HCT116 (cell line): ENCODE data around the gene MTMR12. TPM values are rescaled to one million over a fixed set of nuclear protein-coding genes. Genes with fewer than 3 reads are reported as not detected.

Experiments
- ATAC-seq: fragments of 200-7000 bp; cut with Tn5 transposase; 2 replicates; pipeline ENCODE4 v1.9.1; 2020; ENCODE audit warnings: mild to moderate bottlenecking, moderate library complexity
- BruUV-seq: library from RNA; stranded (reverse); fragments of 400-500 nt; replicated peaks from 2 replicates; lab custom pipeline; 2021; lab: Mats Ljungman, UMichigan
- CTCF ChIA-PET: fragments of 300-600 bp; sonication (Branson Sonifier 250); formaldehyde crosslinking; loops from one replicate; lab custom pipeline; 2021; ENCODE audit warnings: antibody characterized with exemption; lab: Charles Lee
- POLR2A ChIA-PET: fragments of 300-600, 350-600 bp; sonication (Branson Sonifier 250); formaldehyde crosslinking; loops from one replicate; lab custom pipeline; 2021; ENCODE audit warnings: antibody characterized with exemption; lab: Charles Lee
- RAD21 ChIA-PET, 2 experiments: fragments of 300-600 bp; sonication (Branson Sonifier 250); formaldehyde crosslinking; loops; one replicate each; lab custom pipeline; 2023; ENCODE audit warnings: low total read pairs in 2 of 2; ENCODE audit not compliant: uncharacterized antibody in 2 of 2, unreplicated experiment in 2 of 2, low non-redundant PET in 1 of 2; lab: Charles Lee
- DNase-seq: peaks from one replicate; pipeline ENCODE4 v3.0.0-alpha.2; 2010; ENCODE audit warnings: low read depth, low spot score
- H2AFZ ChIP-seq: fragments of 200-600 bp; shearing (Covaris generic), sonication (generic); 2 replicates; pipeline ENCODE4 v1.6.1; 2017; ENCODE audit warnings: low read depth, mixed run types, mixed read lengths, antibody characterized with exemption, low read length; ENCODE audit not compliant: poor library complexity, severe bottlenecking
- H3K27ac ChIP-seq: 2 replicates; pipeline ENCODE4 v1.5.1; 2012; ENCODE audit warnings: low read depth, low read length
- H3K27me3 ChIP-seq: fragments of 200-600 bp; sonication (generic); 2 replicates; pipeline ENCODE4 v1.6.1; 2016; ENCODE audit warnings: mixed run types, low read length, mixed read lengths; ENCODE audit not compliant: insufficient read depth
- H3K36me3 ChIP-seq, 2 experiments: fragments of 200-500 bp in 1 of 2; fragments of 200-600 bp in 1 of 2; sonication (Bioruptor generic) in 1 of 2; sonication (generic) in 1 of 2; 2 replicates each; pipeline versions ENCODE4 v1.5.1 to v1.6.1; 2014 to 2016; ENCODE audit warnings: low read length in 2 of 2, inconsistent platforms in 1 of 2, mixed read lengths in 1 of 2, mixed run types in 1 of 2; ENCODE audit not compliant: insufficient read depth in 2 of 2, control insufficient read depth in 1 of 2
- H3K4me1 ChIP-seq, 2 experiments: fragments of 200-600 bp in 1 of 2; sonication (generic) in 1 of 2; 2 replicates each; pipeline versions ENCODE4 v1.5.1 to v1.6.1; 2012 to 2017; ENCODE audit warnings: low read length in 2 of 2, inconsistent platforms in 1 of 2, mild to moderate bottlenecking in 1 of 2, mixed read lengths in 1 of 2, mixed run types in 1 of 2, moderate library complexity in 1 of 2; ENCODE audit not compliant: insufficient read depth in 2 of 2, control insufficient read depth in 1 of 2
- H3K4me2 ChIP-seq: fragments of 200-600 bp; sonication (generic); 2 replicates; pipeline ENCODE4 v1.6.1; 2017; ENCODE audit warnings: mixed run types, low read length, mixed read lengths
- H3K4me3 ChIP-seq, 2 experiments: fragments of 200-600 bp in 1 of 2; sonication (generic) in 1 of 2; replicated peaks in 1 of 2; 2 replicates each; pipeline ENCODE4 v1.5.1; 2011 to 2016; ENCODE audit warnings: low read length in 2 of 2, control low read depth in 1 of 2, low read depth in 1 of 2, mild to moderate bottlenecking in 1 of 2, mixed read lengths in 1 of 2, mixed run types in 1 of 2
- H3K79me2 ChIP-seq: fragments of 200-600 bp; sonication (generic); 2 replicates; pipeline ENCODE4 v1.6.1; 2017; ENCODE audit warnings: mild to moderate bottlenecking, mixed run types, low read length, moderate library complexity, mixed read lengths; ENCODE audit not compliant: insufficient read depth
- H3K9ac ChIP-seq: fragments of 200-600 bp; sonication (generic); 2 replicates; pipeline ENCODE4 v1.6.1; 2016; ENCODE audit warnings: low read length, mixed read lengths
- H3K9me2 ChIP-seq: fragments of 200-600 bp; sonication (generic), shearing (Covaris generic); 2 replicates; pipeline ENCODE4 v1.6.1; 2017; ENCODE audit warnings: mixed run types, mild to moderate bottlenecking, moderate library complexity; ENCODE audit not compliant: insufficient read depth
- H3K9me3 ChIP-seq, 2 experiments: fragments of 200-500 bp in 1 of 2; fragments of 200-600 bp in 1 of 2; sonication (Bioruptor generic) in 1 of 2; sonication (generic) in 1 of 2; 2 replicates each; pipeline ENCODE4 v1.6.1; 2014 to 2017; ENCODE audit warnings: low read length in 2 of 2, mixed read lengths in 2 of 2, inconsistent platforms in 1 of 2, low read depth in 1 of 2, mild to moderate bottlenecking in 1 of 2, mixed run types in 1 of 2, moderate library complexity in 1 of 2; ENCODE audit not compliant: control insufficient read depth in 1 of 2, insufficient read depth in 1 of 2
- H4K20me1 ChIP-seq: fragments of 200-600 bp; sonication (generic), shearing (Covaris generic); 2 replicates; pipeline ENCODE4 v1.6.1; 2017; ENCODE audit warnings: mixed run types, mild to moderate bottlenecking, moderate library complexity; ENCODE audit not compliant: insufficient read depth
- ATF3 ChIP-seq: IDR thresholded peaks from 2 replicates; pipeline ENCODE4 v1.6.1; 2012
- CBX3 ChIP-seq: IDR thresholded peaks from 2 replicates; pipeline ENCODE4 v1.6.1; 2012; ENCODE audit warnings: low read depth
- CEBPB ChIP-seq: IDR thresholded peaks from 2 replicates; pipeline ENCODE4 v1.6.1; 2012; ENCODE audit warnings: low read depth
- EGR1 ChIP-seq: IDR thresholded peaks from 2 replicates; pipeline ENCODE4 v1.6.1; 2012; ENCODE audit warnings: low read depth
- EZH2 ChIP-seq: fragments of 200-600 bp; sonication (generic); IDR thresholded peaks from 2 replicates; pipeline ENCODE4 v1.6.1; 2017; ENCODE audit warnings: antibody characterized with exemption, mixed run types
- FOSL1 ChIP-seq: IDR thresholded peaks from 2 replicates; pipeline ENCODE4 v1.6.1; 2012; ENCODE audit warnings: low read depth
- JUND ChIP-seq: IDR thresholded peaks from 2 replicates; pipeline ENCODE4 v1.6.1; 2012
- POLR2A ChIP-seq: IDR thresholded peaks from 2 replicates; pipeline ENCODE4 v1.7.0; 2011; ENCODE audit warnings: borderline replicate concordance; ENCODE audit not compliant: insufficient read depth, insufficient read length; ENCODE audit errors: extremely low read depth
- POLR2AphosphoS5 ChIP-seq: IDR thresholded peaks from 2 replicates; pipeline ENCODE4 v1.6.1; 2011; ENCODE audit warnings: mild to moderate bottlenecking, low read depth, low read length, moderate library complexity
- SIN3A ChIP-seq: IDR thresholded peaks from 2 replicates; pipeline ENCODE4 v1.6.1; 2012; ENCODE audit warnings: low read depth
- SP1 ChIP-seq: IDR thresholded peaks from 2 replicates; pipeline ENCODE4 v1.6.1; 2012; ENCODE audit warnings: low read depth
- YY1 ChIP-seq: IDR thresholded peaks from 2 replicates; pipeline ENCODE4 v1.6.1; 2011; ENCODE audit warnings: low read length, low read depth, moderate library complexity, mild to moderate bottlenecking; ENCODE audit not compliant: insufficient replicate concordance; ENCODE audit errors: extremely low read depth
- ZBTB33 ChIP-seq: IDR thresholded peaks from 2 replicates; pipeline ENCODE4 v1.6.1; 2011; ENCODE audit warnings: mild to moderate bottlenecking, low read length, moderate library complexity; ENCODE audit not compliant: insufficient replicate concordance; ENCODE audit errors: extremely low read depth
- ZNF274 ChIP-seq: fragments of 200-500 bp; sonication (Bioruptor generic); IDR thresholded peaks from 2 replicates; pipeline ENCODE4 v1.6.1; 2014; ENCODE audit warnings: mild to moderate bottlenecking, low read depth, low read length, inconsistent platforms
- intact Hi-C: fragments of 100-400 bp; cut with micrococcal nuclease; formaldehyde crosslinking; loops from 2 replicates; pipeline ENCODE4 v1.10.0; 2022
- total RNA-seq: library from RNA; stranded (reverse); gene quantifications from one replicate; pipeline ENCODE4 v1.2.1, GENCODE V29; 2021; ENCODE audit not compliant: unreplicated experiment
- TF ChIP-seq, protein P1 (sequence below): IDR thresholded peaks from 2 replicates; pipeline ENCODE4 v1.6.1; 2012

The MTMR12 gene
- total RNA-seq, 1 experiment from 2014 or later = 27.3 TPM

DNA sequence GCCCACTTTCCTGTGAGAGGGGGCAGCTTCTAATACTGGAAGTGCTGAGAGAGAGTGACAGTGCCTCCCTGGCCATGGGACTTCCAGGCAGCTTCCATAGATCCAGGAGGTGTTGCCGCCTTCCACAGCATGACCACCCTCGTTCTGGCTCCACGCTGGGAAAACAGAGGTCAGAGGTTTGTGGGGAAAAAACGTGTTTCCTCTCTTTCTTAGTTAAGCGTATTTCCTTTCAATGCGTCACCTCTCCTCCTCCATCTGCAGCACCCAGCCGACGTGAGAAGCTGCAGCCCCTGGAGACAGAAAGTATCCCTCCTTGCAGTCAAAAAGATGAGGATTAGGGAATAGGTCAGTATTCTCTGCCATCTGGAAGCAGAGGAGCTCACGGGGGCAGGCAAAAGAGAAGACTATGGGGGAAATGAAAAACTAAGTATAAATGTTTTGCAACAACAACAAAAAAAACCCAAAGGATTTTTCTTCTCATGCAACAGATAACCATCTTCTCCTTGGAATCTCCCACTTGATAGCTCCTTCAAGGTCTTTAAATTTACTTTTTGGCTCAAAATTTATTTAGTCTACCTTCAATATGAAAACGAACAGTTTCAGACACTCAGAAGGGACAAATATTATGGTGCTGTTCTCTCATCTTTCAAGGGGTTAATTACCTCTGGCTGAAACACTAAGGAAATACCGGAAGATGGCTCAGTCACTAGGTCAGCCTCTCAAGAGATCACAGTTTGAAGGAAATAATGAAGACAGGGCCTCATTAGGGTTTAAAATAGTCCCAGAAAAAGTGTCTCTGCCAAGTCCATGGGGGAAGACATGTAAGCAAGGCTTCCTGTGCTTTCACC lies 38.0 kb downstream of the MTMR12 start:
- H3K27ac ChIP-seq = no peak overlapping the region
- intact Hi-C loops = no loop called here
- peaks cover 5 to 10% of the 10 kb centered on the region in 2 experiments; a peak in 3 of 4 replicates for H3K36me3 ChIP-seq
- ChIA-PET RAD21 (no interaction called here), POLR2A (no interaction called here), CTCF (no interaction called here)
- H3K9me2 ChIP-seq = no peaks in the 10 kb centered on the region
- H3K9ac ChIP-seq = no peak overlapping the region
- DNase-seq = no peak
- no peak overlapping the region for H3K4me3 ChIP-seq
- no peak overlapping the region for H3K4me2 ChIP-seq
- H3K9me3 ChIP-seq = no peaks in the 10 kb centered on the region
- no peak overlapping the region for H2AFZ ChIP-seq
- H3K4me1 ChIP-seq = 0 out of 4 replicates have a peak, but pooled peaks cover 0 to 5% of the 10 kb centered on the region in 2 experiments
- no TSS peak for BruUV-seq
- H3K79me2 ChIP-seq = no peaks in the 10 kb centered on the region; the same call in 1 of the 2 replicates
- H4K20me1 ChIP-seq = no peaks in the 10 kb centered on the region
- no peaks in the 10 kb centered on the region for H3K27me3 ChIP-seq
- TF ChIP-seq ZNF274 (no peak), EZH2 (no peak), FOSL1 (no peak), EGR1 (no peak), YY1 (no peak), SIN3A (no peak), SP1 (no peak)
- TF ChIP-seq, all 23 proteins: peak for 0
- no peak for ATAC-seq

DNA sequence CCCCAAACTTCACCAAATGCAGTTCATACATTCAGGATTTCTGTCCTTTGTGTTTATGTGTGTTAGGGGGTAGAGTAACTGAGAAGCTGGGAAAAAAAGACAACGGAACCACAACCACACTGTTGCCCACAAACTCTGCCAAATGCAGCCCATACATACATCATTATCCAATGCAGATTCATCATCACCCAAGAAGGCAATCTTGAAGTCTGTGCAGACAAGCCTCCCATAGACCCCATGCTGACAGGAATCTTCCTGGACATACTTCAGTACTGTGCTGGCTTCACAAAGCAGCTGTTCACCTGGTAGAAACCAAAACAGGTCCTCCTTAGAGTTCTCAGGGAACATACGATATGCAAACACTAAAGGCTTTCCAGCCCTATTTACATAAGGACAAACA lies 38.9 kb downstream of the MTMR12 start:
- Histone ChIP-seq H3K79me2 (no peaks in the 10 kb centered on the region), H2AFZ (no peak overlapping the region), H3K4me3 (no peak overlapping the region), H3K9me2 (no peaks in the 10 kb centered on the region), H3K9ac (no peak overlapping the region), H3K9me3 (no peaks in the 10 kb centered on the region), H4K20me1 (no peaks in the 10 kb centered on the region), H3K4me2 (no peak overlapping the region), H3K27me3 (no peaks in the 10 kb centered on the region), H3K4me1 (0 out of 4 replicates have a peak, but pooled peaks cover 0 to 5% of the 10 kb centered on the region in 2 experiments), H3K36me3 (peaks cover 5 to 10% of the 10 kb centered on the region in 2 experiments; a peak in 3 of 4 replicates), H3K27ac (no peak overlapping the region)
- DNase-seq (no peak), ATAC-seq (no peak)
- intact Hi-C loops = no loop called here
- RAD21 ChIA-PET = no interaction called here
- CTCF ChIA-PET = no interaction called here
- TF ChIP-seq SP1 = no peak
- TF ChIP-seq CEBPB = no peak
- no peak for TF ChIP-seq EGR1
- no peak for TF ChIP-seq ATF3
- no peak for TF ChIP-seq POLR2AphosphoS5
- TF ChIP-seq ZNF274 = no peak
- TF ChIP-seq POLR2A = no peak
- no peak for TF ChIP-seq CBX3
- TF ChIP-seq, protein P1, sequence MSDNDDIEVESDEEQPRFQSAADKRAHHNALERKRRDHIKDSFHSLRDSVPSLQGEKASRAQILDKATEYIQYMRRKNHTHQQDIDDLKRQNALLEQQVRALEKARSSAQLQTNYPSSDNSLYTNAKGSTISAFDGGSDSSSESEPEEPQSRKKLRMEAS = no peak
- TF ChIP-seq ZBTB33 = no peak
- TF ChIP-seq JUND = no peak
- POLR2A ChIA-PET = no interaction called here
- BruUV-seq = no TSS peak
